Measurements from ENCODE around the gene SLC41A3. TPM values are rescaled to one million over a fixed set of nuclear protein-coding genes. Genes with fewer than 3 reads are reported as not detected.

Gene SLC41A3
- 22.7 to 25.4 TPM (median 23.9 TPM) in 5 replicates for total RNA-seq (2022; extraction: Qiagen RNA extraction)

DNA sequence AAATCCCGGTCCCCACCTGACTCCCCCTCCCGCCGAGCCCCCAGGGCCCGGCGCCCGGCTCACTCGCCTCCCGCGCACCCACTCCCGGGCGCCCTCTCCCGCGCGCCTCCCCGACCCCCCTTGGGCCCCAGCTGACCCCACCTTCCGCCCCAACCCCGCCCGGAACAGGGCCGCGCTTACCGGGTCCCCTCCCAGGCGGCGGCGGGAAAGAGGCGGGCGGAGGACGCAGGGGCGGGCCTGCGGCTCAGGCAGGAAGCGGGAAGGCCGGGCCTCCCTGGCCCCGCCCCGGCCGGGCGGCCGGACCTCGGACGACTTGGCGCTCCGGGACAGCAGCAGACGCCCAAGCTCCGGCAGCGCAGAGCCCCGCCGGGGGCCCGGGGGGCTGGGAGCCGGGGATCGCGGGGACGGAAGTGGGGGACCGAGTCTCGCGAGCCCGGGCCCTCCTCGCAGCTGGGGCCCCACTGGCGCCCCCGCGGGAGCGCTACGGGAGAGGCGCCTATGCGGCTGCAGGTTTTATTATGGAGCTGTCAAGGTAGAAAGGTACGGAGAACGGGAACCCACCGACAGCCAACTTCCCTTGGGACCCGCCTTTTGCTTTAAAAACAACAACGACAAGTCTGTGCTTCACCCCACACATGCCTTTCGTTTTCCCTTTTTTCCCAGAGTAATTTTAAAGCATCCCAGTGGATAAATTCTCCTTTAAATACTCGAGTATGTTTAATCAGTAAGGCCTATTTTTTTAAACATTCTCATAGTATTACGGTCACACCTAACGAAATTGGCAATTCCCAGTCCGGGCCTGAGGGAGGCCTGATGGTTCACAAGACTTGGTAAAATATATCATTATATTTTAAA, at the start of gene SLC41A3:
SLC41A3 (minus strand) TSS at position 212 of the 855 bp plus-strand sequence. CDS start 15,905 bp downstream, outside the sequence.

DNA sequence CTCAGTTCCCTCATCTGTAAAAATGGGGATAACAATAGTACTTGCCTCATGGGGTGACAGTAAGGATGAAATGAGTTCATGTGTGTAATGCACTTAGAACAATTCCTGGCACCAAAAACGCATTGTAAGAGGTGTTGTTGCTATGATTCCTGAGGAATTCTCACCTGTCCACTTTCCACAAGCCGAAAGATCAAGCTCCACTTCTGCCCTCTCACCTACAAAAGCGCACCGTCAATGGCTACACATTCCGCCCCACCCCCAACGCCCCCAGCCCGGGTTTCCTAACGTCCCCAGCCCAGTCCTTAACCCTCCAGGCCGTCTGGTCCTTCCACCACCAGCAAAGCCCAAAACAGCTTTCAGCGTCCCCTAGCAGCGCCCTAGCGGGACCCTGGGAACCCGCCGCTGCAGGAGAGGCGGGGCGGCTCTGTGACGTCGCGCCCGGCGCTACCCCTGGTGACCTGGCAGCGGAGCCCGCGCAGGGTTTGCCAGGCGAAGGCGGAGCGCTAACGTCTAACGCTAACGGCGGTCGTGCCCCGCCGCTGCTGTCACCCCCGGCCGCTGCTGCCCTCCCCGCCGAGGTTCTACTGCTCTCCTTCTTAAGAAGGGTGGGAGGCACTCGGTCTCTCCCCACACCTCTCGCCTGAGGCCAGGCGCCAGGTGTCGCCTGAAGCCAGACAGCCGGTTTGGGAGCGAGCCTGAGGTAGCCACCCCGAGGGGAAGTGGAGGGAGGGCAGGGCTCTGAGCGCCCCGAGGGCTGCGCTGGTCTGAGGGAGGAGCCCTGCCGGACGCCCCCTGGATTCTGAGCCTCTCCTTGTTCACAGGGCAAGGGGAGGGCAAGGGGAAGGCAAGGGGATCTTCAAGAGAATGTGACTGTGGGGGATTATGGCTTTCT, 115.0 kb downstream of the SLC41A3 start, which contains the start of gene ROPN1B:
ROPN1B (plus strand) TSS at position 478 of the 892 bp plus-strand sequence. CDS start 2,877 bp downstream, outside the sequence.

Other genes with a start within 250 kb of the SLC41A3 start
- gene ROPN1B, start 114.9 kb downstream of the SLC41A3 start, total RNA-seq (2022; extraction: Qiagen RNA extraction), result not detected in 5 replicates
- 0.12 to 0.22 TPM (median 0.17 TPM) in 5 replicates for gene ALDH1L1, start 96.5 kb upstream of the SLC41A3 start, total RNA-seq (2022; extraction: Qiagen RNA extraction)